Iris pigment epithelial cell (primary cell): ENCODE results near the gene SLC7A14.

Experiments
- DNase-seq: peaks from one replicate; pipeline ENCODE4 v3.0.0-alpha.2; 2011; ENCODE audit warnings: low read depth

SLC7A14 gene

DNA sequence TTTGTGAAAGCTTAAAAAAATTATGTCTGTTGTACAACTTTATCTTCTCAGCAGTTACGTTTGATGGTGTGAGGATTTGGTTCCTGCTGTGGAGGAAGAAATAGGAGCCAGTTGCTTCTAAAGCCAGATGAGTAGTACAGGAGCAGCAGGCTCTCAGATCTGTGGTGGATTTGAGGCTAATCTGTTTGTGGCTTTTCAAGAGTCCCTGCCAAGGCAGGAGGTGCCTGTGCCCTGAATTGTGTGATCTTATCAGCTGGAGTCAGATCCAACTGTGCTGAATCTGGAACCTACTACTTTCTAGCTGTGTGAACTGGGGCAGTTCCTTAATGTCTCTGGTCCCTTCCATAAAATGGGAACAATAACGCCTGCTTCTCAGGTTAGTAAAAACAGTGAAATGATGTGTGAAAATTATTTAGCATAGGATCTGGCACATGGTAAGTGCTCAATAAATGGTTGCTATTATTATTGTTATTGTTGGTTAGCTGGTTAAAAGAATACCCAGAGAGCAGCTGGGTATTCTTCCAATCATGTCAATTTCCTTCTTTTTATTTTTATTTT, 159.6 kb downstream of the SLC7A14 start:
- peak; percentile 83 for DNase-seq

DNA sequence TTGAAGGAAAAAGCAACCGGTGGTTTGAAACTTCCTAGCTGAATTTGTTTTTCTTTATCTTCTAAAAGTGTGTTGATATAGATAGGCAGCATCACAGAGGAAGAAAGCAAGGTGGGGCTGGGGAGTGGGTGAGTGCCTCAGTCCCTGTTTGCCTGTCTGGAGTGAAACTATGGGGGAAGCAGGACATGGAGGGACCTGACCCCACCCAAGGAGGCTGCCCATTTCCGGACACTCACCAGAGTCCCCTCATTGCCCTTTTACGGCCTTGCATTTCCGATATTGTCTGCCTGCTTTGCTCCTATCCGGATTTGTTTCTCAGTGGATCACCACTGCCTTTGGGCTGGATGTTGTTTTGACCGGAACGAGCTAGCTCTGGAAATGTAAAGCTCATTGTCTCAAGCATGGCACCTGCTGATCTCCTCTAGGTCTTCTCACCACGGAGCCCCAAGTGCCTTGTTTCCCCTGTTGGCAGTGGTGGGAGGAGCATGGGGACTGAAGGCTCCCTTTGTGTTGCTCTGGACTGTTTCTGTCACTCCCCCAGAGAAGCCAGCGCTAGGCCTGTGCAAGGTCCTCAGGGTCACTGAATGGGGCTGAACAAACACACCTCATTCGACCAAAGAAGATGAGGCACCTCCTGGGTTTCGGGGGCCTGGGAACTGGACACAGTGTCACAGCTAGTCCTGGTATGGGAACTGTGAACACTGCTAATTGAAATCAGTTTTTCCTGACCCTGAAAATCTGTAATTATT, 160.2 kb downstream of the SLC7A14 start:
- DNase-seq: no peak

DNA sequence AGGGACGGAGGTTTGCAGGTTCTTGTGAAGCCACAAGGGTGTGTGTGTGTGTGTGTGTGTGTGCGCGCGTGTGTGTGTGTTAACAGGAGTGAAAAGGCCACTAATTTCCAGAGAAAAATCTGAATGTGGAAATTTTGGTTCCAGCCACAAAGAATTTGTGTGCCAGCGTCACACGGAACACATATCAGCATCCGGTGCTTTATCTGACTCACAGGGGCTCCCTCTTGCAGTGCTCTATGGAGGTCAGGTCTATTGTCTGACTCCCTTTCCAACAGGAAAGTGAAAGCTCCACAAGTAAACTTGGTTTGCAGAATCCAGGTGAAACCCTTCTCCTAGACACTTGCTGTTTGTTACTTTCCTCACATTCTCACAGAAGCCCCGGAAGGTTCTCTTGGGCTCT, 161.0 kb downstream of the SLC7A14 start:
- peak; percentile 69 for DNase-seq

DNA sequence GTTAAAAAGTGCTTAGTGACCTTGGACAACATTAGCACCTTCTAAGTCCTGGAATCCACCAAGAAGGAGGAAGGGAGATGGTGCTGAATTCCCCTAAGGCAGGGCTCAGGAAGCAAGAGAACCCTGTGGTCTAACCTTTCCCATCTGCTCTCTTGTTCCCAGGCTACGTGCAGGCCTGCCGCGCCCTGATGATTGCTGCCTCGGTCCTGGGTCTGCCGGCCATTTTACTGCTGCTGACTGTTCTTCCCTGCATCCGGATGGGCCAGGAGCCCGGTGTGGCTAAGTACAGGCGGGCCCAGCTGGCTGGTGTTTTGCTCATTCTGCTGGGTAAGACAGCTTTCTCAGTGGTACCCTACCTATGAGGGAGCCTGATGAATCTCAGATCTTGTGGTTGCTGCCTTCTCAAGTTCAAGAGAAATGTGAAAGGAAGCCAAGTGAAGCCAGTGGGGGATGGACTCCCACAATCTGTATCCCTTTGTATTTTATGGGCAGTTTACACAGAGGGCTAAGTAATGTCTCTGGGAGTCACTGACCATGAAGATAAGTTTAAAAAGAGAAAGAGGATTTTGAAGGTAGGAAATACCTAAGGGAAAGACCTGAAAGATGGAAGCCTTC, 162.8 kb downstream of the SLC7A14 start:
- DNase-seq: peak; percentile 42

DNA sequence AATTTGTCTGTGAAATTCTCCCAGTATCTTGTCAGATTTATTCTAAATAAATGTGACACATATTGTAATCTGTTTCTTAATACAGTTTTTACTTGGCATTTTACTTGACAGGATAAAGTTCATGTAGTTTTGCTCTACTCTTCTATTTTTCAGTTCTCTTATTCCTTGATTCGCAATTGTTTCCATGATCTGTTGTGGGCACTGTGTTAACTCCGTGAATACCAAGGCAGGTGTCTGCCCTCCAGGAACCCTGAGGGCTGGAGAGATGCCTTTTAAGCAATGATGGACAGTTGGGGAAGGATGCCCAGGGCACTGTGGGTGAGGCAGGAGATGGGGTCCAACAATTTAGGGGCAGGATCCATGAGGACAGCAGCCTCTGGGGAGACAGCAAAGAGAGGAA, 164.1 kb downstream of the SLC7A14 start:
- DNase-seq: no peak

DNA sequence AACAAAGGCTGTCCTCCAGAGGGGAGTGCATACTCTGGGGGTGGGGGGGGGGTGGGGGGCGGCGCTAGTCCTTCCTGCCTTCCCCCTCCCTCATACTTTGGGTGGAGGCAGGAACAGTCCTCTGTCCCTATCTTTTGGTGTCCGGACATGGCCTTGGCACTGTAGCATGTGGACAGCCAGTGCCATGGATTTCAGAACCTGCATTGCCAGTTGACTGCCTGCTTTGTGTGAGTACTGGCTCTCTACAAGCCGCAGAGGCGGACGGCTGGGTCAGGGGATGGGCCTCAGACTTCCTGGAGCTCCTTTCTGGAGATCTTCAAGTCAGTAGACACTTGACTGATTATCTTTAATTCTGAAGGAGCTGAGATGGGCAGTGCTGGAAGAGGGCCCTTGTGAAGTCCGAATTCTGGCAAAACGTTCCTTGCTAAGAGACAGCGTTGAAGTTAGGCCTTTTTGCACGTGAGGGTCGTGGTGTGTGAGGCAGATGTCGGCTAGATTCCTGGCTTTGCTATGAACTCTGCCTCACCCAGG, 164.7 kb downstream of the SLC7A14 start:
- DNase-seq: peak; percentile 61

DNA sequence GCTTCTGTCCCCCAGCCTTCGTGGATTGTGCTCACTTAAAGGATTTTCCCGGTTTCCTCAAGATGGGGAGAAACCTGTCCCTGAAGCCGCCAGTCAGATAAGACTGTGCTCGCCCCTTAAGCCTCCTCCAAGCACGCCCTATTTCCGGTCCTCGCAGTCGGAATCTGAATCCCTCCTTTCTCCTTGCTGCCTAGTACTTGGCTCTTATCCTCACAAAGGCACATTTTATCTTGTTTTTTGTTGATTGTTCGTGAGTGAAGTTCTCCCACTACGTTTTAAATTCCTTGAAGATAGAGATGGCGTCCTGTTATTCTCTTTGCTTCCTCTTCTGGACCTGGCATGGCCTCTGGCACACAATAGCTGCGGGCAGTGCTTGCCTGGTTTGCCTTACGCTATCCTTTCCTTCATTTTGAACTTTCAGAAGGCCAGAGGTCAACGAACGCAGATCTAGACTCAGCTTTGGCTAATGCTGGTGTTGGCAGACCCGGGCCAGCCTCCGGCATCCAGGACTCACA, 165.5 kb downstream of the SLC7A14 start:
- peak; percentile 74 for DNase-seq

DNA sequence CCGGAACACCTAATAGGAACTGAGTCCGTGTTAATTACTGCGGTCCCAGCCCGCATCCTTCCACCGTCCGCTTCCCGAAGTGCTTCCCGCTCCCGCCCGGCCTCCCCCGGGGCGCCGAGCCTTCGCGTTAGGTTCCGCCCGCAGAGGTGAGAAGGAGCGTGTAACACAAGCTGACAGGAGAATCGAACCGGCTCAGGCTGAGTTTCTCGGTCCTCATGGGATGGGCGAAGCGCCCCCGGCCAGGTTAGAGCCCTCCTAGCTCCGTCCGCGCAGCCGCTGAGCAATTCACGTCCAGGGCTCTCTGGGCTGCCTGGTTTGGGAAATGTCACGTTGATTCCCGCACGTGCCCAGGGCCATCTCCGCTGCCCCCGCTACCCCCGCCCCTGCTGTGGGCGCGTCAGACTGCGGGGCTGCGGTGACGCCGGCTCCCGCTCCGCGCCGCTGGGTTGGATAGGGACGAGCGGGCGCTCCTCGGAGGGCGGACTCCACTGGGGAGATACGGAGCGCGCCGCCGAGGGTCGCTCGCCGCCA, 166.3 kb downstream of the SLC7A14 start:
- DNase-seq: peak; percentile 67

DNA sequence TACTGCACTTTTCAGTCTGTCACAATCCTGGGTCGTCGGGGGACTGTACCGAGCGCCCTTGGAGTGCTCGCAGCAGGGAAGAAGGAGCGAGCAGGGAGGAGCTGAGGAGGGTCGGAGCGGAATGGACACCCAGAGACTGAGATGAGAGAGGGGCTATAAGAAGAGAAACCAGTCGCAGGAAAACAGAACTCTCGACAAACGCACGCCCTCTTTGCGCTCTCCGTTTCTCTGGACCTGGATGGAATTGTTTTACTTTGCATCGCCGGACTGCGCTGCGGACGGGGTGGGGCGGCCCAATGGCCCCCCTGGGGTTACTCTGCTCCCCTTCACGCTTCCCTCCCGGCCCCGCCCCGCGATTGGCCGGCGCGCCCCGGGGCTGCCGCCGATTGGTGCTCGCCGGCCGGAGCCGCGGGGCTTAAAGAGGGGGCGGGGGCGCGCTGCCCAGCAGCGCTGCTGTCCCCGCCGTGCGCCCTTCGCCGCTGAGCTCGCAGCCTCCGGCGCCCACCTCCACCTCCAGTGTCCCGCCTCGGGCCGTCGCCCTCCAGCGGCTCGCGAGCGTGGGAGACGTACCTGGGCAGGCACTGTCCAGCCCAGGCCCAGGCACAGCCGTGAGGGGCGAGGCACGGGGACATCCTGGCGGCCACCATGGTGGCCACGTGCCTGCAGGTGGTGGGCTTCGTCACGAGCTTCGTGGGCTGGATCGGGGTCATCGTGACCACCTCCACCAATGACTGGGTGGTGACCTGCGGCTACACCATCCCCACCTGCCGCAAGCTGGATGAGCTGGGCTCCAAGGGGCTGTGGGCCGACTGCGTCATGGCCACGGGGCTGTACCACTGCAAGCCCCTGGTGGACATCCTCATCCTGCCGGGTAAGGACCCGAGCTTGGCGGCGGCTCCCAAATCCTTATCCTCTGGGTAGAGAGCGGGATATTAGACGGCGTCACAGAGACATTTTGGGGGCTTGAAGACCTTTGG, 167.2 kb downstream of the SLC7A14 start, which contains the start of gene CLDN11:
CLDN11 (plus strand) TSS at position 447 of the 977 bp plus-strand sequence; CDS start at position 646, 199 bp downstream.
- peak; percentile 73 for DNase-seq

DNA sequence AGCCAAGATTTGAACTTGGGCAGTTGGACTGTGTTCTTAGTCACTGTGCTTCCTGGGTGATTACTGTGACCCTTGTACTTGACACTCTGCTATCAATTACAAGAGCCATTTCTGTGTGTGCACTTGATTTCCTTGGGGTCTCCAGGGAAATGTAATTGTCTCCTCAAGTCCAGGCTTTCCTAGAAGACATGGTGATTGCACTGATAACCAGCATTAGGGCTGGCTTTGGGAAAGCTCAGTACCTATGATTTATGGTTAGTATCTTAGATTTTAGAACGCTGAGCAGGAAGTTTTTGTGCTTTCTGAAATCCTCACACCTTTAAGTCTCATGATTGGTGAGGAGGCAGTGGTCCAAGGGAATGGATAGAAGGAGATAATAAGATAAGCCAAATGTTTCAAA, 168.8 kb downstream of the SLC7A14 start:
- no peak for DNase-seq

DNA sequence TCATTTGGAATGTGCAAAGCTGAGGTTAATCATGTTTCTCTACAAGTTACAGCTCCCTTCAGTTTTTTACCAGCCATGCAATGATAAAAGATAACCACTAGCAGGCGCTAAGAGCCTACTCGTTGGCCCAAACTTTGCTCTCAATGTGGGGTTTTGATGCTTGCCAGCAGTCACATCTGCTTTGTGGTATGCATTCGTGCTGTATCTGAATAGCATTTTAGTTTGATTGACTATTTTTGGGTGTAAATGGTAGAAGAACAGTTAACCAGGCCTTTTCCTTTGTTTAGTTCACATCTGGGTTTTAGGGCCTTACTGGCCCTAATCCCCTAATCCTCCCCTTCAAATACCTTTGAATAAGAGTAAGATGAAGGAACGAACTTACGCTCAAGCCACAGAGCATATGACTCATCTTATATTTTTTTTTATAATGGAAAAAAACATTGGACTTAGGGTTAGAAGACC, 171.6 kb downstream of the SLC7A14 start:
- DNase-seq: peak; percentile 93

DNA sequence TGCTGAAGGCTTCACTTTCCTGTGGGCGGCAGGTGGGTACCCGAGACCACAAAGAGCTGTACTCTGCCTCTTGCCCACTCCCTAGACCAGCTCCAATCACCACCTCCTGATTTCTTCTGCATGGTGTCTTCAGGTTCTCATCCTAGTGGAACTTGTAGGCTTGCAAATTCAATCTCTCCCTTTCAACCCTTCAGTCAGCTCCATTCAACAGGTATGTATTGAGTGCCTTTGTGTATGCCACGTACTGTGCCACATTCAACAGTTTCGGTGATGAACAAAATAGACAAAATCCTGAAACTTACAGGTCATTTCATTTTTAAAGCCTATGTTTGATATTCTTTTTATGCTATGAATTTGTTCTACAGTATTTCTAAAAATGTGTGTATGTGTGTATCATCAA, 172.6 kb downstream of the SLC7A14 start:
- no peak for DNase-seq

DNA sequence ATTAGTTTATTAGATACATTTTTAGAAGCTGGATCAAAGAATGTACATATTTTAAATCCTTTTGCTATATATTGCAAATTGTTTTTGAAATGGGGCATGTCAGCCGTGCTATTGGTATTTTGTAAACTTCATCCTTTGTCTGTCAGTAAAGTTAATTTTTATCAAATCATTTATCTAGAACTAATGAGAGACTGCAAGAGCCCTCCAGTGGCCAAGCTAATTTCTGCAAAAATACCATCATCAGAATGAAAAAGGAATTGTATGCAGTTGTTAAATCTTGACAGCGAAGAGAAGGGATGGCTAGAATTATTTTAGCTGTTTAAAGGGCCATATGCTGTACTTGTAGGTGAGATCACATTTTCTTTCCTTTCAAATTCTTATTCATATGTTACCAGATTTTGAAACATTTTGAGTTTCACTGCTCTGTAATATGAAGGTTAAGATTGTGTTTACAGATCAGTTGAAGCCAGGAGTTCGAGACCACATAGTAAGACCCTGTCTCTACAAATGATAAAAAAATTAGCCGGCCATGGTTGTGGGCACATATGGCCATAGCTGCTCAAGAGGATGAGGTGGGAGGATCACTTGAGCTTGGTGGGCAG, 175.3 kb downstream of the SLC7A14 start:
- DNase-seq: peak; percentile 36
